ENCODE results near the gene LCE1D.

LCE1D gene

GRCh38 chr1:152776361-152776760, 20.2 kb upstream of the LCE1D start:
- H3K4me3 ChIP-seq (replicated peaks; ENCODE audit: insufficient read depth, low read length): no peak overlapping the region
- TF ChIP-seq CTCF (IDR thresholded peaks at IDR 0.05; ENCODE audit: insufficient read depth, low read length) (no peak), REST (IDR thresholded peaks at IDR 0.05; ENCODE audit: insufficient replicate concordance, low read depth) (no peak), SPI1 (IDR thresholded peaks at IDR 0.05; ENCODE audit: borderline replicate concordance, low read depth) (no peak), GABPA (IDR thresholded peaks at IDR 0.05; ENCODE audit: low read depth) (no peak), POLR2AphosphoS5 (IDR thresholded peaks at IDR 0.05; ENCODE audit: low read depth) (no peak)
- no peak overlapping the region for H3K27ac ChIP-seq (replicated peaks)
- H3K27me3 ChIP-seq (ENCODE audit: insufficient read depth, poor library complexity, severe bottlenecking): no peaks in the 10 kb centered on the region
- no peak for DNase-seq (ENCODE audit: low read depth in 1 of 2, low spot score in 1 of 2)

- H3K27ac ChIP-seq (replicated peaks): no peak overlapping the region
- DNase-seq (ENCODE audit: low read depth in 1 of 2, low spot score in 1 of 2): peak in 1 of 2 experiments; percentile 1
- H3K27me3 ChIP-seq (ENCODE audit: insufficient read depth, poor library complexity, severe bottlenecking): no peaks in the 10 kb centered on the region
- TF ChIP-seq GABPA (IDR thresholded peaks at IDR 0.05; ENCODE audit: low read depth) (no peak), POLR2AphosphoS5 (IDR thresholded peaks at IDR 0.05; ENCODE audit: low read depth) (no peak), CTCF (IDR thresholded peaks at IDR 0.05; ENCODE audit: insufficient read depth, low read length) (peak; percentile 33)
- H3K4me3 ChIP-seq (replicated peaks; ENCODE audit: insufficient read depth, low read length): no peak overlapping the region
Measured at GRCh38 chr1:152777510-152778137, 18.9 kb upstream of the LCE1D start.

- Histone ChIP-seq H3K27ac (replicated peaks) (no peak overlapping the region), H3K27me3 (ENCODE audit: insufficient read depth, poor library complexity, severe bottlenecking) (peaks cover 7% of the 10 kb centered on the region), H3K4me3 (replicated peaks; ENCODE audit: insufficient read depth, low read length) (no peak overlapping the region)
- no peak for DNase-seq (ENCODE audit: low read depth in 1 of 2, low spot score in 1 of 2)
- no peak for TF ChIP-seq CTCF (IDR thresholded peaks at IDR 0.05; ENCODE audit: insufficient read depth, low read length)
- TF ChIP-seq SPI1 (IDR thresholded peaks at IDR 0.05; ENCODE audit: borderline replicate concordance, low read depth): no peak
- no peak for TF ChIP-seq POLR2AphosphoS5 (IDR thresholded peaks at IDR 0.05; ENCODE audit: low read depth)
- no peak for TF ChIP-seq GABPA (IDR thresholded peaks at IDR 0.05; ENCODE audit: low read depth)
- TF ChIP-seq REST (IDR thresholded peaks at IDR 0.05; ENCODE audit: insufficient replicate concordance, low read depth): no peak
Measured at GRCh38 chr1:152783095-152783494, 13.4 kb upstream of the LCE1D start.

GRCh38 chr1:152786077-152786476, 10.4 kb upstream of the LCE1D start, which contains the start of gene LCE1E:
LCE1E (plus strand) TSS chr1:152786257; CDS start chr1:152787300, 1,043 bp downstream.
- Histone ChIP-seq H3K4me3 (replicated peaks; ENCODE audit: insufficient read depth, low read length) (no peak within 1 kb of the TSS), H3K27ac (replicated peaks) (no peak within 1 kb of the TSS), H3K27me3 (ENCODE audit: insufficient read depth, poor library complexity, severe bottlenecking) (peaks cover 7% of the 10 kb centered on the region)
- DNase-seq (ENCODE audit: low read depth in 1 of 2, low spot score in 1 of 2): no peak
- TF ChIP-seq SPI1 (IDR thresholded peaks at IDR 0.05; ENCODE audit: borderline replicate concordance, low read depth): no peak
- TF ChIP-seq POLR2AphosphoS5 (IDR thresholded peaks at IDR 0.05; ENCODE audit: low read depth): no peak
- TF ChIP-seq CTCF (IDR thresholded peaks at IDR 0.05; ENCODE audit: insufficient read depth, low read length): no peak
- TF ChIP-seq GABPA (IDR thresholded peaks at IDR 0.05; ENCODE audit: low read depth): no peak
- no peak for TF ChIP-seq REST (IDR thresholded peaks at IDR 0.05; ENCODE audit: insufficient replicate concordance, low read depth)

All from HL-60 (cell line).